ENCODE measurements around the gene FANCC.
A peak's percentile ranks its signal among the peaks of the same experiment; 100 is the strongest.

Gene FANCC

DNA sequence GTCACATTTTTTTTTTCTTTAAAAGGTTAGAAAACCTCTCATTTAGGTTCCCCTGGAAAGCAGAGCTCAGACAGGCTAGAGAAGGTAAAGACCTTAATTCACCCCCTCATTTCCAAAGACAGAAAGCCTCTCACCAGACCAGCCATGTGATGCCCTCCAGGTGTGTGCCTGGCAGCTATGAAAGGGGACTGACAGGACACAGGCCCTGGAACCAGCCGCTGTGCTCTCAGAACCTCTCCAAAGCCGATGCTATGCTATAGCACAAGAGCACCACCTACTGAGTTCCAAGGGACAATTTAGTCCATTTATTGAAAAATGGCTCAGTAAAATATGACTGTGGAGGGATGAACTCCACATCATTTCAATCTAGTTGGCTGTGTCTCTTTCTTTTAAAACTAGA, 48.8 kb downstream of the FANCC start:
- H3K4me3 ChIP-seq (ENCODE audit: low read depth, low read length), result no peak overlapping the region
- TF ChIP-seq CTCF (IDR thresholded peaks at IDR 0.05; ENCODE audit: low read depth, low read length), result peak; percentile 32

- no peak for TF ChIP-seq CTCF (IDR thresholded peaks at IDR 0.05; ENCODE audit: low read depth, low read length)
- H3K4me3 ChIP-seq (ENCODE audit: low read depth, low read length), result no peak overlapping the region
Observed at GRCh38 chr9:95266649-95267048, 50.9 kb downstream of the FANCC start.

DNA sequence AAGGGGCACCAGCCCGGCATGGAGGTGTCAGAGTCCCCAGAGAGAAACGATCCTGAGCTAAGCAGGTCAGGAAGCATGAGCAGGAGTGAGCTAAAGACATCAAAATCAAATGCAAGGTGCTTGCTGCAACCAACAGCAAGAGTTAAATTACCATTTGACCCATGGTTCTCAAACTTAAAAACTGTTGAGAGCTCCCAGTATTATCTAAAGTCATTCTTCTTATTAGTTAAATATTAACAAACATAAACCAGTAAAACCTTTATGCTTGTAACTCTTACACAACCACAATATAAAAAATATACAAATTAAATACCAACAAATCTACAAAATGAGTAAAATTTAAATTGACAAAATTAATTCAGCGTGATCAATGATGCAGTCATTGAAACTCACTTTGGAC, 51.5 kb downstream of the FANCC start:
- no peak overlapping the region for H3K4me3 ChIP-seq (ENCODE audit: low read depth, low read length)
- TF ChIP-seq CTCF (IDR thresholded peaks at IDR 0.05; ENCODE audit: low read depth, low read length), result no peak

DNA sequence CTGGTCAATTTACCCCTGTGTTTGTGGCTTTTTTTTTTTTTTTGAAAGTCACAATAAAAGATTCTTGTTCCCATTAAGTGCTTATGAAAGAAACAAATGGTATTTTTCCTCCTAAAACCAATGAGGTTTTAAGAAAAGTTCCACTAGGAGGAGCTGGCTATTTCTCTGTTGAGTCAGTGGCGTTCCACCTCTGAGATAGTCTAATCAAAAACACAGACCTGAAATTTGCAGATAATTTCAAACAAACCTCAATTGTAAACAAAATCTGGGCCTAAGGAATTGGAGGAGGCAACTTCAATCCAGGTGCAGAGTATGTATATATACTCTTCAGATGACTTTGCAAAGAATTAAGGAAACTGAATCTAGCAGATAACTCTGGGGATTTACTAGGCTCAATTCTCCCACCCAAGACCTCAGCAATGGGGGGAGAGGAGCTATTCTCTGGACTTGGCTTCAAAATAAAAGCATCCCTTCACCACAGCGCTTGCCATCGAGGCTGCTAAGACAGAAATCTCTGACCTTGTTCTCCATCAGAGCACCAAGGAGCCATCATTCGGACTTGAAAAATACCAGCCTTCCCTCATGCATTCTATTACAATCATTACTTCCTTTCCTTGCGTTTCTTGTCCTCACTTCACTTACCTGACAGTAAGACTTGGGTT, 52.4 kb downstream of the FANCC start:
- peak; percentile 44 for TF ChIP-seq CTCF (IDR thresholded peaks at IDR 0.05; ENCODE audit: low read depth, low read length)
- H3K4me3 ChIP-seq (ENCODE audit: low read depth, low read length), result no peak overlapping the region

- no peak overlapping the region for H3K4me3 ChIP-seq (ENCODE audit: low read depth, low read length)
- TF ChIP-seq CTCF (IDR thresholded peaks at IDR 0.05; ENCODE audit: low read depth, low read length), result no peak
Observed at GRCh38 chr9:95261890-95262289, 55.6 kb downstream of the FANCC start.

DNA sequence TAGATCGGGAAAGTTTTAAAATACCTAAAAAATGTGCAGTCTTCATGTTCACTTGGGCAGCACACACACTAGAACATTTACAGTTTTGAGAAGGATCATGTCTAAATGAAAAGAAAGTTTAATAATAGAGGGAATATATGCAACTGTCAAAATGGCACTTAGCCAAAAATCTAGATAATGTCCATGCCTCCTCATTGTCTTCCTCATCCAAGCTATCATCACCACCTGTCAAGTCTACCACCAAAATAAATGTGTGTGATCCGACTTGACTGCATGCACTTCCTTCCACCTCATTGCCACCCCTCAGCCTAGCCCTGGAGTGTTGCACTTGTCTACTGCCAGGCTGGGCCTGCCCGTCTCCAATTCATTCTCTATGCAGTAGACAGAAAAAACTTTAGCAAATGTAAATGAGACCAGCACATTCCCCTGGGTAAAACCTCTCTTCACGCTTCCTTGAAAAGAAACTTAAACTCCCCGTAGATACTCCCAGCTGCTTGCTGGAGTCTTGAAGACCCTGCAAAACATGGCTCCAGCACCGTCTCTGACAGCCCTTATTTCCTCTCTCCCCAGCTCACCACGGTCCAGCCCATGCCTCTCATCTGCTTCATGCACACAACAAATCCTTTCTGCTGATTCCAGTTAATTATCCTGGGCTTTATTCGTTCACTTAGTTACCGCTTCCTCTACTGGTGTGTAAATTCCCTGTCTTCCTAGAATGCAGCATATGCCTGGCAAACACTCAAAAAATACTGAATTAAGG, 66.9 kb downstream of the FANCC start:
- no peak overlapping the region for H3K4me3 ChIP-seq (ENCODE audit: low read depth, low read length)
- TF ChIP-seq CTCF (IDR thresholded peaks at IDR 0.05; ENCODE audit: low read depth, low read length), result no peak

DNA sequence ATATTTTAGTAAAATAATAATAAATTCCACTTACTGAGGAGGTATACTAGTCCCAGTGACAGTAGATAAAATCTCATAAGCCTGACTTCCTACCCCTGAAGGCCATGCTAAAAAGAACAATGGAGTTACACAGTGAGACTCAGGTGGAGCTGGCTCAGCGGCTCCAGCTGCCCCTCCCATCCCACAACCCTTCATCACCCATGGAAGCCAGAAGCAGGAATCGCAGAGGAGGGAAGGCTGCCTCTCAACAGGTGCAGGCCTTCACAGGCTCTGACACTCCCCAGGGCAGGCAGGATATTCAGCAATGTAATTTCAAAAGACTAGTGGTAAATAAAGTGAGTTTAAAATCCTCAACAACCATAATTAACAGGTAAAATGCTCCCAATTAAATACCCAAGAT, 67.5 kb downstream of the FANCC start:
- TF ChIP-seq CTCF (IDR thresholded peaks at IDR 0.05; ENCODE audit: low read depth, low read length), result no peak
- H3K4me3 ChIP-seq (ENCODE audit: low read depth, low read length), result no peak overlapping the region

Measured in WI38 (cell line).